IMR-90 (cell line): ENCODE data around the gene LPGAT1. TPM values are rescaled to one million over a fixed set of nuclear protein-coding genes. Genes with fewer than 3 reads are reported as not detected.

Source experiments
- ATAC-seq: fragments of 200-7000 bp; cut with Tn5 transposase; 2 replicates; pipeline ENCODE4 v1.9.1; 2020; ENCODE audit warnings: low read depth, mild to moderate bottlenecking, moderate library complexity
- BruUV-seq: library from RNA; stranded (reverse); fragments of 400-500 nt; replicated peaks from 2 replicates; lab custom pipeline; 2021; lab: Mats Ljungman, UMichigan
- CTCF ChIA-PET: fragments of 300-600 bp; formaldehyde crosslinking; extraction: SDS; loops from one replicate; lab custom pipeline; 2021; ENCODE audit warnings: antibody characterized with exemption; lab: Yijun Ruan, JAX
- POLR2A ChIA-PET: fragments of 300-600 bp; sonication (Branson Sonifier 250); formaldehyde crosslinking; loops from one replicate; lab custom pipeline; 2022; ENCODE audit warnings: antibody characterized with exemption; ENCODE audit not compliant: unreplicated experiment; lab: Charles Lee
- DNase-seq: peaks from one replicate; pipeline ENCODE4 v3.0.0; 2013
- H2AFZ ChIP-seq: replicated peaks from 2 replicates; pipeline ENCODE3; 2013; ENCODE audit warnings: low read length, mild to moderate bottlenecking; ENCODE audit not compliant: poor library complexity
- H2AK5ac ChIP-seq: 2 replicates; pipeline ENCODE4 v1.6.1; 2013; ENCODE audit warnings: low read depth, low read length, inconsistent platforms
- H2AK9ac ChIP-seq: replicated peaks from 2 replicates; pipeline ENCODE3; 2013; ENCODE audit warnings: mild to moderate bottlenecking, low read depth, low read length, moderate library complexity; ENCODE audit not compliant: poor library complexity
- H2BK120ac ChIP-seq: 2 replicates; pipeline ENCODE4 v1.6.1; 2013; ENCODE audit warnings: low read depth, low read length, inconsistent platforms
- H2BK15ac ChIP-seq: 3 replicates; pipeline ENCODE4 v1.6.1; 2013; ENCODE audit warnings: low read depth, low read length, inconsistent platforms
- H2BK20ac ChIP-seq: 2 replicates; pipeline ENCODE4 v1.6.1; 2013; ENCODE audit warnings: low read depth, mild to moderate bottlenecking, inconsistent platforms, low read length, moderate library complexity
- H2BK5ac ChIP-seq: 2 replicates; pipeline ENCODE4 v1.6.1; 2013; ENCODE audit warnings: mild to moderate bottlenecking, low read depth, low read length, inconsistent platforms; ENCODE audit not compliant: poor library complexity, severe bottlenecking
- H3K14ac ChIP-seq: replicated peaks from 2 replicates; pipeline ENCODE4 v1.6.1; 2013; ENCODE audit warnings: low read depth, low read length, inconsistent platforms
- H3K18ac ChIP-seq: 2 replicates; pipeline ENCODE4 v1.6.1; 2013; ENCODE audit warnings: low read depth, low read length, control low read depth
- H3K23ac ChIP-seq: 2 replicates; pipeline ENCODE4 v1.6.1; 2013; ENCODE audit warnings: low read depth, low read length, inconsistent platforms
- H3K27ac ChIP-seq: 2 replicates; pipeline ENCODE4 v1.5.1; 2013; ENCODE audit warnings: mild to moderate bottlenecking, control low read depth, low read length; ENCODE audit not compliant: insufficient read depth
- H3K27me3 ChIP-seq: 2 replicates; pipeline ENCODE4 v1.6.1; 2013; ENCODE audit warnings: low read length; ENCODE audit not compliant: control insufficient read depth, insufficient read depth
- H3K36me3 ChIP-seq: 2 replicates; pipeline ENCODE4 v1.6.1; 2013; ENCODE audit warnings: low read length, mixed read lengths; ENCODE audit not compliant: control insufficient read depth, insufficient read depth
- H3K4ac ChIP-seq: 2 replicates; pipeline ENCODE4 v1.6.1; 2013; ENCODE audit warnings: low read depth, low read length, inconsistent platforms
- H3K4me1 ChIP-seq: 2 replicates; pipeline ENCODE4 v1.6.1; 2013; ENCODE audit warnings: low read length, mixed read lengths; ENCODE audit not compliant: control insufficient read depth, insufficient read depth
- H3K4me2 ChIP-seq: 2 replicates; pipeline ENCODE4 v1.6.1; 2013; ENCODE audit warnings: low read depth, mild to moderate bottlenecking, control low read depth, low read length, moderate library complexity
- H3K4me3 ChIP-seq: 2 replicates; pipeline ENCODE4 v1.5.1; 2013; ENCODE audit warnings: low read depth, mild to moderate bottlenecking, control low read depth, low read length, moderate library complexity; ENCODE audit not compliant: insufficient read depth
- H3K56ac ChIP-seq: 2 replicates; pipeline ENCODE4 v1.6.1; 2013; ENCODE audit warnings: low read length, inconsistent platforms; ENCODE audit not compliant: insufficient read depth; ENCODE audit errors: extremely low read depth
- H3K79me1 ChIP-seq, 2 experiments: 2 replicates each; pipeline ENCODE4 v1.6.1; 2013; ENCODE audit warnings: low read length in 2 of 2, inconsistent platforms in 1 of 2, low read depth in 1 of 2
- H3K9ac ChIP-seq: 2 replicates; pipeline ENCODE4 v1.6.1; 2013; ENCODE audit warnings: low read depth, low read length, control low read depth
- H3K9me1 ChIP-seq: 2 replicates; pipeline ENCODE4 v1.6.1; 2013; ENCODE audit warnings: low read length, inconsistent platforms; ENCODE audit not compliant: insufficient read depth
- H3K9me3 ChIP-seq: 2 replicates; pipeline ENCODE4 v1.6.1; 2013; ENCODE audit warnings: low read length; ENCODE audit not compliant: control insufficient read depth, insufficient read depth
- H4K20me1 ChIP-seq: 2 replicates; pipeline ENCODE4 v1.6.1; 2013; ENCODE audit warnings: low read length, inconsistent platforms; ENCODE audit not compliant: insufficient read depth
- H4K5ac ChIP-seq: 2 replicates; pipeline ENCODE4 v1.6.1; 2013; ENCODE audit warnings: mild to moderate bottlenecking, low read depth, low read length, control low read depth
- H4K8ac ChIP-seq, 2 experiments: 2 replicates each; pipeline ENCODE4 v1.6.1; 2013; ENCODE audit warnings: low read depth in 2 of 2, low read length in 2 of 2, control low read depth in 1 of 2, inconsistent platforms in 1 of 2
- H4K91ac ChIP-seq: 2 replicates; pipeline ENCODE4 v1.6.1; 2013; ENCODE audit warnings: low read depth, low read length, inconsistent platforms; ENCODE audit not compliant: insufficient read depth
- CEBPB ChIP-seq: IDR thresholded peaks from 2 replicates; pipeline ENCODE4 v1.6.1; 2012; ENCODE audit warnings: low read depth, low read length, improper control_type of control experiment
- CHD1 ChIP-seq: IDR thresholded peaks from 2 replicates; pipeline ENCODE4 v1.6.1; 2012; ENCODE audit warnings: low read depth, low read length, improper control_type of control experiment
- POLR2A ChIP-seq: IDR thresholded peaks from 2 replicates; pipeline ENCODE4 v1.6.1; 2012; ENCODE audit warnings: mild to moderate bottlenecking, low read depth, low read length
- RAD21 ChIP-seq: IDR thresholded peaks from 2 replicates; pipeline ENCODE4 v1.6.1; 2012; ENCODE audit warnings: low read length, improper control_type of control experiment
- RCOR1 ChIP-seq: IDR thresholded peaks from 2 replicates; pipeline ENCODE4 v1.6.1; 2012; ENCODE audit warnings: mild to moderate bottlenecking, low read length, improper control_type of control experiment; ENCODE audit not compliant: insufficient replicate concordance
- WGBS, 2 experiments: methylation state at CpG; one replicate each; pipeline versions ENCODE4 v1.1.5 to v1.1.7; 2013; ENCODE audit warnings: missing lambda C conversion rate in 2 of 2; ENCODE audit not compliant: insufficient read length in 1 of 2; ENCODE audit errors: extremely low coverage in 2 of 2; 5-methylcytosine and 5-hydroxymethylcytosine counted together
- dilution Hi-C: fragments of 300-500 bp; cut with HindIII; formaldehyde crosslinking; loops from one replicate; pipeline ENCODE4 v1.14.3; 2018; ENCODE audit warnings: low sequenced_read_pairs; ENCODE audit not compliant: unreplicated experiment
- in situ Hi-C: fragments of 300-500 bp; cut with MboI; formaldehyde crosslinking; loops from 3 replicates; pipeline ENCODE4 v1.14.3; 2019; ENCODE audit warnings: low sequenced_read_pairs, inconsistent platforms, mixed read lengths
- intact Hi-C: fragments of 100-400 bp; cut with micrococcal nuclease; formaldehyde crosslinking; loops from 2 replicates; pipeline ENCODE4 v1.10.0; 2022
- polyA plus RNA-seq, 3 experiments: library from polyadenylated mRNA; depleted of rRNA; stranded (reverse); fragments of >200 nt; gene quantifications; 2 replicates each; pipeline ENCODE4 v1.2.3, GENCODE V29; 2012; ENCODE audit warnings: low replicate concordance in 1 of 3
- total RNA-seq: library from RNA; depleted of rRNA; stranded (reverse); fragments of >200 nt; gene quantifications from 2 replicates; pipeline ENCODE4 v1.2.3, GENCODE V29; 2012

LPGAT1 gene
- total and polyA plus RNA-seq, 2 of the 4 experiments (the other 2 are of a cell fraction), result 6.7 to 13.6 TPM

DNA sequence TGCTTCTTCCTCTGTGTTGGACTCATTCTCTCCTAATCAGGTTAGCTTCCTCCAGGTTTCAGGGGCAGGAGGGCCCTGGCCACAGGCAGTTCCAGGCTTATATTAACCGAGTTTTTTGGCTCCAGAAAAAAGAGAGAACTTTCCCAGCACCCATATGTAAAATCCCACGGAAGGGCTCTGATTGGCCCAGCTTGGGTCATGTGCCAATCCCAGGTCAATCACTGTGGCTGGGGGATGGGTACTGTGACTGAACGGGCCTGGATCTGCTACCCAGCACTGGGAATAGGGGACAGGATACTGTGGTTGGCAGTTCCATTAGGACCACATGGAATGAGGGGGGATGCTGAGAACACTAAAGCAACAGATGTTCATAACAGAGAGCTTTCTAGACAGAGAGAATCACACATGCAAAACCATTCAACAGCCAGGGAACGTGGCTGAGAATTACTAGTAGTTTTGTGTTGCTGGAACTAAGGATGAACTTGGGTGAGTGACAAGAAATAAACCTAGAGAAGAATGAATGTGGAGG is 104.0 kb downstream of the LPGAT1 start:
- no peak overlapping the region for H2BK15ac ChIP-seq

More for the DNA sequence above, 104.0 kb downstream of the LPGAT1 start:
- no peak overlapping the region for H4K91ac ChIP-seq
- H2AK5ac ChIP-seq, result no peak overlapping the region
- intact Hi-C loops (no loop called here), in situ Hi-C loops (no loop called here), dilution Hi-C loops (no loop called here)
- no peak overlapping the region for H3K4me2 ChIP-seq
- ChIA-PET CTCF (no interaction called here), POLR2A (no interaction called here)
- no peak overlapping the region for H3K27ac ChIP-seq
- H3K9me1 ChIP-seq, result no peaks in the 10 kb centered on the region; the same call in 1 of the 2 replicates
- H3K23ac ChIP-seq, result no peak overlapping the region
- no peak overlapping the region for H3K9ac ChIP-seq
- ATAC-seq, result no peak
- H3K4me3 ChIP-seq, result no peak overlapping the region
- H3K18ac ChIP-seq, result no peak overlapping the region
- H3K4me1 ChIP-seq, result peaks cover 2% of the 10 kb centered on the region; the same call in 1 of the 2 replicates
- no peaks in the 10 kb centered on the region for H3K9me3 ChIP-seq
- no peaks in the 10 kb centered on the region for H4K20me1 ChIP-seq
- H3K14ac ChIP-seq, result no peak overlapping the region
- no peaks in the 10 kb centered on the region for H3K36me3 ChIP-seq
- no peak for TF ChIP-seq RCOR1
- no peak for TF ChIP-seq POLR2A
- no peak for TF ChIP-seq CEBPB
- no peak for TF ChIP-seq RAD21
- no peak for TF ChIP-seq CHD1
- H2BK20ac ChIP-seq, result no peak overlapping the region
- WGBS, 2 experiments, result 0% methylated on average over 1 of the region's 4 CpGs; no CpG with 5 or more reads in 1 of the 2 experiments
- no peaks in the 10 kb centered on the region for H3K79me1 ChIP-seq
- H2AFZ ChIP-seq, result no peak overlapping the region
- H2BK120ac ChIP-seq, result no peak overlapping the region
- no peak overlapping the region for H2BK5ac ChIP-seq
- no peak overlapping the region for H3K56ac ChIP-seq
- H3K4ac ChIP-seq, result no peak overlapping the region
- H2AK9ac ChIP-seq, result no peak overlapping the region
- H4K5ac ChIP-seq, result no peak overlapping the region
- peaks cover 3% of the 10 kb centered on the region for H3K27me3 ChIP-seq
- no peak for DNase-seq
- no peak overlapping the region for H4K8ac ChIP-seq
- BruUV-seq, result no TSS peak
